Measurements from ENCODE around the gene GUCY2F. TPM values are rescaled to one million over a fixed set of nuclear protein-coding genes. Genes with fewer than 3 reads are reported as not detected.

Gene GUCY2F
- total RNA-seq, 1 donor from 2014 or later: not detected

DNA sequence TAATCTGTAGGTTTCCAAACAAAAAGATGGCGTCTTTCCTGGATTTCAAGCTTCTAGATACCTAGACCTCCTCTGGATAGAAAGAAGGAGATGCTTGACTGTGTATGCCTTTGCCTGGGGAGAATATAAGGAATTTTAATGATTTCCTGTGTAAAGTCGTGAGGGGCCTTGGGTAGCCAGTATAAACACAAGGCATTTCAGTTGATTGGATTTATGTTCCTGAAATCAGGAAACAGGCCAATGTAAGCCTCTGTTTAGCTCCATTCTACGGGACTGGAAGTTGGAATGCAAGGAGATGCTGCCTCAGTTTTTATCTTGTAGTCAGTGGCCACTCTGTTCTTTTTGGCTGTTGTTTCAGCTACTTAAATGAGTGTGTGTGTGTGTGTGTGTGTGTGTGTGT is 137.2 kb downstream of the GUCY2F start:
- Mint-ChIP-seq H3K9me3 (ENCODE audit: unreplicated experiment) (no peaks in the 10 kb centered on the region), H3K36me3 (ENCODE audit: unreplicated experiment) (no peaks in the 10 kb centered on the region), H3K27me3 (ENCODE audit: unreplicated experiment) (no peaks in the 10 kb centered on the region), H3K4me3 (ENCODE audit: unreplicated experiment) (no peak overlapping the region), H3K4me1 (ENCODE audit: low read depth, unreplicated experiment) (no peaks in the 10 kb centered on the region), H3K27ac (ENCODE audit: unreplicated experiment) (no peak overlapping the region)
- no peak for DNase-seq
- TF ChIP-seq CTCF (IDR thresholded peaks at IDR 0.05; ENCODE audit: partially characterized antibody, unreplicated experiment): no peak

DNA sequence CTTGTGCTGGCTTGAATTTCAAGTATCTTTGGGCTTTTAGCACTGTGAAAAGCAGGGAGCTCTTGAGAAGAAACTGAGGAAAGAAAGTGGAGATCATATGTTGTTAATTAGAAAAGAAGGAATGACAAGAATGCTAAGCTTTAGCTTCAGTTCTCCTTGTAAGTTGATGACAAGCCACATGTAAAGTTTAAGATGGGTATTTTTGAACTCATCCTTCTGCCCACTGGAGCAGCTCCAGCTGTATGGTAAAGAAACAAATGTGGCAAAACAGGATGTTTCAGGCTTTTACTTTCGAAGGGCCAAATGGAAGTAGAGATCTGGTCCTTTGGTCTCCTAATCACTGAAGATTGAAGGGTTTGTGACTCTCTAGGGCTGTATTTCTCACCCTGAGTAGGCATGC is 137.8 kb downstream of the GUCY2F start:
- Mint-ChIP-seq H3K36me3 (ENCODE audit: unreplicated experiment) (no peaks in the 10 kb centered on the region), H3K27ac (ENCODE audit: unreplicated experiment) (no peak overlapping the region), H3K4me3 (ENCODE audit: unreplicated experiment) (no peak overlapping the region), H3K4me1 (ENCODE audit: low read depth, unreplicated experiment) (no peaks in the 10 kb centered on the region), H3K9me3 (ENCODE audit: unreplicated experiment) (no peaks in the 10 kb centered on the region), H3K27me3 (ENCODE audit: unreplicated experiment) (no peaks in the 10 kb centered on the region)
- no peak for DNase-seq
- no peak for TF ChIP-seq CTCF (IDR thresholded peaks at IDR 0.05; ENCODE audit: partially characterized antibody, unreplicated experiment)

DNA sequence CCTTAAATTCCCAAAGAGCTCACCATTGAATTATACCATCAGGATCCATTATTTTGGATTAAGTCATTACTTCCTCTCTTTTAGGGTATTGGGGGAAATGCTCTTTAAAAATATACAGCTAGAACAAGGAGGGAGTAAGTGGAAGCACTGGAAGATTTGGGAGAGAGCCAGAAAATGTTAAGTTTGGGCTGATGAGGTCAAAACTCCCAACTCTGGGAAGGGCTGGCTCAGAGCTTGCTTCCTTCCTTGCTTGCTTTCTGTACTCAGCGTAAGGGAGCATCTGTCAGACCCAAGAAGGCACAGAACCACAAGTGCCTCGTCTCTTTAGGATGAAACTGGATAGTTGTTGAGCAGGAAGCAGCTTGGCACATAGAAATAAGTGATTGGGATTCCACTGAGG is 138.2 kb downstream of the GUCY2F start:
- no peak for DNase-seq
- H3K27me3 Mint-ChIP-seq (ENCODE audit: unreplicated experiment): no peaks in the 10 kb centered on the region
- no peak overlapping the region for H3K4me3 Mint-ChIP-seq (ENCODE audit: unreplicated experiment)
- H3K36me3 Mint-ChIP-seq (ENCODE audit: unreplicated experiment): no peaks in the 10 kb centered on the region
- no peaks in the 10 kb centered on the region for H3K9me3 Mint-ChIP-seq (ENCODE audit: unreplicated experiment)
- TF ChIP-seq CTCF (IDR thresholded peaks at IDR 0.05; ENCODE audit: partially characterized antibody, unreplicated experiment): no peak
- H3K27ac Mint-ChIP-seq (ENCODE audit: unreplicated experiment): no peak overlapping the region
- no peaks in the 10 kb centered on the region for H3K4me1 Mint-ChIP-seq (ENCODE audit: low read depth, unreplicated experiment)

GRCh38 chrX:109336141-109336540 is 145.7 kb downstream of the GUCY2F start:
- Mint-ChIP-seq H3K4me3 (ENCODE audit: unreplicated experiment) (no peak overlapping the region), H3K27ac (ENCODE audit: unreplicated experiment) (no peak overlapping the region), H3K4me1 (ENCODE audit: low read depth, unreplicated experiment) (no peaks in the 10 kb centered on the region), H3K36me3 (ENCODE audit: unreplicated experiment) (no peaks in the 10 kb centered on the region), H3K9me3 (ENCODE audit: unreplicated experiment) (peaks cover 4% of the 10 kb centered on the region), H3K27me3 (ENCODE audit: unreplicated experiment) (no peaks in the 10 kb centered on the region)
- TF ChIP-seq CTCF (IDR thresholded peaks at IDR 0.05; ENCODE audit: partially characterized antibody, unreplicated experiment): no peak
- no peak for DNase-seq

GRCh38 chrX:109327251-109327650 is 154.6 kb downstream of the GUCY2F start:
- no peak overlapping the region for H3K27ac Mint-ChIP-seq (ENCODE audit: unreplicated experiment)
- no peak for TF ChIP-seq CTCF (IDR thresholded peaks at IDR 0.05; ENCODE audit: partially characterized antibody, unreplicated experiment)
- no peaks in the 10 kb centered on the region for H3K4me1 Mint-ChIP-seq (ENCODE audit: low read depth, unreplicated experiment)
- H3K9me3 Mint-ChIP-seq (ENCODE audit: unreplicated experiment): no peaks in the 10 kb centered on the region
- H3K4me3 Mint-ChIP-seq (ENCODE audit: unreplicated experiment): no peak overlapping the region
- DNase-seq: no peak
- no peaks in the 10 kb centered on the region for H3K27me3 Mint-ChIP-seq (ENCODE audit: unreplicated experiment)
- H3K36me3 Mint-ChIP-seq (ENCODE audit: unreplicated experiment): no peaks in the 10 kb centered on the region

Other genes starting within 250 kb of the GUCY2F start
- 2.7 TPM for gene NXT2, start 54.8 kb upstream of the GUCY2F start, total RNA-seq (ENCODE audit: unreplicated experiment)
- gene KCNE5, start 143.1 kb upstream of the GUCY2F start, total RNA-seq (ENCODE audit: unreplicated experiment): 1.6 TPM